ENCODE data around the gene PRLR.
A peak's percentile ranks its signal among the peaks of the same experiment; 100 is the strongest.

The PRLR gene

GRCh38 chr5:35035271-35035670 lies 195.0 kb downstream of the PRLR start:
- DNase-seq (ENCODE audit: low read depth): no peak

GRCh38 chr5:35032356-35032755 lies 197.9 kb downstream of the PRLR start:
- DNase-seq (ENCODE audit: low read depth): no peak

GRCh38 chr5:35031276-35031675 lies 199.0 kb downstream of the PRLR start:
- no peak for DNase-seq (ENCODE audit: low read depth)

- DNase-seq (ENCODE audit: low read depth): no peak
Observed at GRCh38 chr5:35030426-35031100, 199.7 kb downstream of the PRLR start.

DNA sequence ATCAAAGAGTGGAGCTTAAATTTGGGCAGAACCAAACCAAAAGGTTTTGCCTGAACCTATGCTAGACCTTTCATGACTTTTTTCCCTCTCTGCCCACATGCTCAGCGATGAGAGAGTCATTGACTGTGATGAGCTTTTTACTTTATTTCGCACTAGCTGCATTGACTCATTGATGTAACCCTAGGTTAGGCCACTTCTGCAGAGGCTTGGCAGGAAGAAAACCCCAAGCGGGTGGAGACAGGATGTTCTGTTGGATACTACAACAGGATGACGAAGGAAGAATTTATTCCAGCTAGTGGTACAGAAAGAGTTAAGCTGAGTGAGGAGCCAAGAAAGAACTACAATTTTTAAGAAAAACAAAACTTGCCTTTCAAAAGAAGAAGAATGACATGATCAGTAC lies 201.0 kb downstream of the PRLR start:
- no peak for DNase-seq (ENCODE audit: low read depth)

- DNase-seq (ENCODE audit: low read depth): no peak
Observed at GRCh38 chr5:35026941-35027340, 203.3 kb downstream of the PRLR start.

- DNase-seq (ENCODE audit: low read depth): no peak
Observed at GRCh38 chr5:35026280-35026840, 203.9 kb downstream of the PRLR start.

DNA sequence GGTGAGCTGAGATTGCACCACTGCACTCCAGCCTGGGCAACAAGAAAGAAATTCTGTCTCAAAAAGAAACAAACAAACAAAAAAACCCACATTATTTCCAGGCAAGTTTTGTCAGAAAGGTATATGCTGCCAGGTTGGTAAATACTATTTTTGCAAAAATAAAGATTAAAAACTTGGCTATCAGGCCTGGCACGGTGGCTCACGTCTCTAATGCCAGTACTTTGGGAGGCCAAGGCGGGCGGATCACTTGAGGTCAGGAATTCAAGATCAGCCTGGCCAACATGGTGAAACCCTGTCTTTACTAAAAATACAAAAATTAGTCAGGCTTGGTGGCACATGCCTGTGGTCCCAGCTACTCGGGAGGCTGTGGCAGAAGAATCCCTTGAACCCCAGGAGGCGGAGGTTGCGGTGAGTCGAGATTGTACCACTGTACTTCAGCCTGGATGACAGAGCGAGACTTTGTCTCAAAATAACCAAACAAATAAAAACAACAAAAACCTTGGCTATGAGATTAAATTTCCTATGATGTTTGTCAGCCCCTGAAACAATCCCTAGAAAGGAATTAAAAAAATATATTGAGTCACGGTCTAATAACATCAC lies 205.3 kb downstream of the PRLR start:
- DNase-seq (ENCODE audit: low read depth): no peak

GRCh38 chr5:35023391-35024178 lies 206.7 kb downstream of the PRLR start:
- DNase-seq (ENCODE audit: low read depth): no peak

DNA sequence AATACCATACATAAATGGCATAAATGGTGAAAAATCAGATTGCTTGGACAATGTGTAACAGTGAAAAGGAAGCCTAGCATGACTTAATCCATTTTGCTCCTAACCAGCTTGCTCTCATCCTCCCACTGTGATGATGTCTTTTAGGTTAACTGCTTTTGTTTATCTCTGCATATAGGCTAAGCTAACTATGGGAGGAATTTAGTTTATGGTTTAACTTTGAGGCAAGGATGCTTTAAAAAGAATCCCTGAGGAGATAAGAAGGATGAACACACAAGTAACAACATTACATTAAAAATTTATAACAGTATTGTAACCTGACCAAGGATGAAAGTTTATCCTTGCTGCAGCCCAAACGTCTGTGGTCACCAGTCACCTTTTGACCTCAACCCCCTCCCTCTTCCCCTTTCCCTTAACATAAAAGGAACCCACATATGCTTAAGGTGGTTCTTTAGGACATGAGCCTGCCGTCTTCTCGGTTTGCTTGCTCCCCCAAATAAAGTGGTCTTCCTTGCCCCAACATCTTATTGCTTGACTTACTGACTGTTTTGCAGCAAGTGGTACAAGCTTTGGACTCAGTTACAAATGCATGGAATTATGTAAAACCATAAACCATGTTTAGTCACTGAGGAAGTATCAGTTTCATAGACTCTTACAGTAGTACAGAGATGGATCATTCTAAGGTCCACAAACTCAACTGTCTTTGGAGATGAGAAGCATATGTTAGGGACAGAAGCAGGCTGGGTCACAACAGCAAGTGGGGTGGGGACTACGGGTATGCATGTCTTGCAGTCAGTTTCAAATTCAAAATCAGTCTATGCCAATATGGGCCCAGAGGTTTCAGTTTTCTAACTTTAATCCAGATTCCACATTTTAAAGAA lies 213.9 kb downstream of the PRLR start:
- no peak for DNase-seq (ENCODE audit: low read depth)

DNA sequence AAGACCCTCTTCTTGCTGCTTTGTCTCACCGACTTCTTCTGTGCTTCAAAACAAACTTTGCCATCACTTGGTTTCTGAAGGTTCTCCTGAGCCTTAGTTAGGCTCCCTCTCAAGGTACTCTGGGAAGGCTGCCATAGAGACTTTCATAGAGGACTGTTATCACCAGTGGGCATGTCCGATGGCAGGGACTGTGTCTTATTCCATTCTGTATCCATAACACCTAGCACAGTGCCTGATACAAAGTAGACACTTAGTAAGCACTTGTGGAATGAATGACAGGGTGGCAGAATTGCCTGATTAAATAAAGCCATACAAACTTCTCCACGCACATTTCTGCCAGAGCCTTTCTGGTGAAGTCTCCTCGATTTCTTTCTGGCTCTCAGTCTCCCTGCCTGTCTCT lies 215.2 kb downstream of the PRLR start:
- DNase-seq (ENCODE audit: low read depth): no peak

- DNase-seq (ENCODE audit: low read depth): no peak
Observed at GRCh38 chr5:35012796-35013195, 217.5 kb downstream of the PRLR start.

GRCh38 chr5:35012365-35012764 lies 217.9 kb downstream of the PRLR start:
- no peak for DNase-seq (ENCODE audit: low read depth)

DNA sequence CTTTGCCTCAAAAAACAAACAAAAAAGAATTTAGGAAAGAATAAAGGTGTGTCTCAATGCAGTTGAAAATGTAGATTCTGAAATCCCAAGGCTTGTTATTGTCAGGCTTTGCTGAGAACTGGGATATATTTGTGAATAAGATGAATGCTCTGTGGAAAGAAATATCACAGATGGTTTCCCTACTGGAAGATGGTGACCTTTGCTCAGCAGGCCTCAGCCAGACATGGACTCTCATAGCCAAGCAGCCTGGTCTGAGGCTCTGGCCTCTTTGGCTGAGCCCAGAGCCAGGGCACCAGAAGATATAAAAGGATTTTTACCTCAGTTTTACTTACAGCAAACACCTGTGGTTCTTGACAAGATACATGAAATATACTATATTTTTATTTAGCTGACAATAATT lies 219.6 kb downstream of the PRLR start:
- DNase-seq (ENCODE audit: low read depth): no peak

- DNase-seq (ENCODE audit: low read depth): no peak
Observed at GRCh38 chr5:35009657-35010056, 220.6 kb downstream of the PRLR start.

- no peak for DNase-seq (ENCODE audit: low read depth)
Observed at GRCh38 chr5:35009019-35009418, 221.3 kb downstream of the PRLR start.

DNA sequence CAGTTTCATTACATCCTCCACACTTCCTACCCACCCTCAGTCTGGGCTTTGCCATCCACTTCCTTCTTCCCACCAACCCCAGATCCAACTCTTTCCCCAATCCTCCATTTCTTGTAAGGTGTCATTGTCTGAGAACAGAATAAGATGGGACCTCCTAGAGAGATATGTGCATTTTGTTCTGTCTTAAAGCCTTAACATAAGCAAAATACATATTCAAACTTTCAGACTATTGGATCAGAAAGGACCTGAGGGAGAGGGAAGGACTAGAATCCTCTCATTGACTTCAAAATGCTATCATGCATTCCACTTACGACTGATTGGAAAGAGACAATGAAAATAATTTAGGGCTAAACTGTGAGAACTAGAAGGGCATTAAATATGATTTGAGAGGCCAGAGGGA lies 225.5 kb downstream of the PRLR start:
- no peak for DNase-seq (ENCODE audit: low read depth)

- no peak for DNase-seq (ENCODE audit: low read depth)
Observed at GRCh38 chr5:35004200-35004599, 226.1 kb downstream of the PRLR start.

GRCh38 chr5:35003018-35003957 lies 227.0 kb downstream of the PRLR start:
- DNase-seq (ENCODE audit: low read depth): peak; percentile 51

DNA sequence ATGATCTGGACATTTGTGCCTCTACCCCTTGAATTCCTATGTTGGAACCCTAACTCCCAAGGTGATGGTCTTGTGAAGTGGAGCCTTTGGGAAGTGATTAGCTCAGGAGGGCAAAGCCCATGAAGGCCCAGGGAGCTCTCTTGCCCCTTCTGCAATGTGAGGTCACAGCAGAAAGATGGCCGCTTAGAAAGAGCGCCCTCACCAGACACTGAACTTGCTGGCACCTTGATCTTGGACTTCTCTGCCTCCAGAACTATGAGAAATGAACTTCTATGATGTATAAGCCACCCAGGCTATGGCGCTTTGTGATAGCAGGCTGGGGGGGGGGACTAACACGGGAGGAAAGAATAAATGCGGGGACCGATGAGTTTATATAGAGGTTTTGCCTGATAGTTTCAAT lies 227.8 kb downstream of the PRLR start:
- DNase-seq (ENCODE audit: low read depth): no peak

DNA sequence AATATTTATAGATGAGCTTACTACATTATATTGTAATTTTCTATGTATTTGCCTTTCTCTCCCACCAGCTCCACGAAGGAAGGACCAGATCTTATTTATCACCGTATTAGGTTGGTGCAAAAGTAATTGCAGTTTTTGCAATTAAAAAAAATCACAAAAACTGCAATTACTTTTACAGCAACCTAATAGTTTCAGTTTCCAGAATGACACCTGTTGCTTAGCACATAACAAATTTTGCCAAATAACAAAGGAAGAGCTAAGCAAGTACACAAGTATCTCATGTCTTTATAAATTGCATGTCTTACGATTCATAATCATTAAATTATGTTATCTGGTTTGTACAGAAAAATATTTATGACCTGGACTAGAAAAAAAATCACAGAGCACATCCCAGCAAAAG lies 228.4 kb downstream of the PRLR start:
- DNase-seq (ENCODE audit: low read depth): no peak
